ENCODE results near the gene PIP5K1B.

The PIP5K1B gene

DNA sequence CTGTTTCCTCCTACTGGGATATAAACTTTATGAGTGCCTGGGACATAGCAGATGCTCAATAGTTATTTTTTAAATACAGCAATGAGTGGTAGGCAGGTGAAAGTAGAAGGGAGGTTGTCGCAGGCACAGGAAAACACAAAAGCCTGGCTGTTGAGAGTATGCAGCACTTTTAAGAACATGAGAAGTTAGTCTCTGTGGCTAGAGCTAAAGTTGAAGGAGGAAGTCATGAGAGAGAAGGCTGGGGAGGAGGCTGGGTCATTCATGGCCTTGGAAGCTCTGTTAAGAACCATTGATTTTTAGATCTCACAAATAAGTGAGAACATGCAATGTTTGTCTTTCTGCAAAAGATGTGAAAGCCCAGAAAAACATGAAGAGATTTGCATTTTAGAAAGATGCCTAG, 182.2 kb downstream of the PIP5K1B start:
- TF ChIP-seq SIN3A (IDR thresholded peaks at IDR 0.05; ENCODE audit: borderline replicate concordance, insufficient read depth, low read length), result no peak
- TF ChIP-seq, protein P1, sequence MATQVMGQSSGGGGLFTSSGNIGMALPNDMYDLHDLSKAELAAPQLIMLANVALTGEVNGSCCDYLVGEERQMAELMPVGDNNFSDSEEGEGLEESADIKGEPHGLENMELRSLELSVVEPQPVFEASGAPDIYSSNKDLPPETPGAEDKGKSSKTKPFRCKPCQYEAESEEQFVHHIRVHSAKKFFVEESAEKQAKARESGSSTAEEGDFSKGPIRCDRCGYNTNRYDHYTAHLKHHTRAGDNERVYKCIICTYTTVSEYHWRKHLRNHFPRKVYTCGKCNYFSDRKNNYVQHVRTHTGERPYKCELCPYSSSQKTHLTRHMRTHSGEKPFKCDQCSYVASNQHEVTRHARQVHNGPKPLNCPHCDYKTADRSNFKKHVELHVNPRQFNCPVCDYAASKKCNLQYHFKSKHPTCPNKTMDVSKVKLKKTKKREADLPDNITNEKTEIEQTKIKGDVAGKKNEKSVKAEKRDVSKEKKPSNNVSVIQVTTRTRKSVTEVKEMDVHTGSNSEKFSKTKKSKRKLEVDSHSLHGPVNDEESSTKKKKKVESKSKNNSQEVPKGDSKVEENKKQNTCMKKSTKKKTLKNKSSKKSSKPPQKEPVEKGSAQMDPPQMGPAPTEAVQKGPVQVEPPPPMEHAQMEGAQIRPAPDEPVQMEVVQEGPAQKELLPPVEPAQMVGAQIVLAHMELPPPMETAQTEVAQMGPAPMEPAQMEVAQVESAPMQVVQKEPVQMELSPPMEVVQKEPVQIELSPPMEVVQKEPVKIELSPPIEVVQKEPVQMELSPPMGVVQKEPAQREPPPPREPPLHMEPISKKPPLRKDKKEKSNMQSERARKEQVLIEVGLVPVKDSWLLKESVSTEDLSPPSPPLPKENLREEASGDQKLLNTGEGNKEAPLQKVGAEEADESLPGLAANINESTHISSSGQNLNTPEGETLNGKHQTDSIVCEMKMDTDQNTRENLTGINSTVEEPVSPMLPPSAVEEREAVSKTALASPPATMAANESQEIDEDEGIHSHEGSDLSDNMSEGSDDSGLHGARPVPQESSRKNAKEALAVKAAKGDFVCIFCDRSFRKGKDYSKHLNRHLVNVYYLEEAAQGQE (IDR thresholded peaks at IDR 0.05; ENCODE audit: insufficient read depth in 1 of 2, low read depth in 2 of 2, low read length in 2 of 2), result no peak
- no peak for TF ChIP-seq POLR2AphosphoS5 (IDR thresholded peaks at IDR 0.05; ENCODE audit: low read depth, low read length)
- TF ChIP-seq FOXP2 (optimal IDR thresholded peaks at IDR 0.05; ENCODE audit: borderline replicate concordance, extremely low read depth, extremely low read length, insufficient read depth), result no peak
- no peak for TF ChIP-seq TAF1 (IDR thresholded peaks at IDR 0.05; ENCODE audit: borderline replicate concordance, insufficient read depth, low read length)

DNA sequence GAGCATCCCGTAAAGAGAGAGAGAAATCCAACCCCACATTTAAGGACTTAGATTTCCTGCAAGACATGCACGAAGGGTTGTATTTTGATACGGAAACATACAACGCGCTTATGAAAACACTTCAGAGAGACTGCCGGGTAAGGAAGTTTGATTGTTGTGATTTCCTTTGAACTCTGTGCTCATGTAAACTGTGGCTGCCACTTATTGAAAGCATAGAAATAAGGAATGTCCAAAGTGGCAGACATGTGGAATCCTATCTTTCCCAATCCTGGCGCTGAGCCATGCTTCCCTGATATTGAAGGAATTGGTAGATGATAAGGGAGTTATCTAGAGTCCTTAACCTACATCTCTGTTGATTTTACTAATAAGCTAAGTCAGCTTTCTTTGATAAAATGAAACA, 189.5 kb downstream of the PIP5K1B start:
- TF ChIP-seq SIN3A (IDR thresholded peaks at IDR 0.05; ENCODE audit: borderline replicate concordance, insufficient read depth, low read length), result no peak
- TF ChIP-seq, protein P1 (IDR thresholded peaks at IDR 0.05; ENCODE audit: insufficient read depth in 1 of 2, low read depth in 2 of 2, low read length in 2 of 2), result no peak
- TF ChIP-seq FOXP2 (optimal IDR thresholded peaks at IDR 0.05; ENCODE audit: borderline replicate concordance, extremely low read depth, extremely low read length, insufficient read depth), result no peak
- TF ChIP-seq POLR2AphosphoS5 (IDR thresholded peaks at IDR 0.05; ENCODE audit: low read depth, low read length), result no peak
- no peak for TF ChIP-seq TAF1 (IDR thresholded peaks at IDR 0.05; ENCODE audit: borderline replicate concordance, insufficient read depth, low read length)

- TF ChIP-seq, protein P1 (IDR thresholded peaks at IDR 0.05; ENCODE audit: insufficient read depth in 1 of 2, low read depth in 2 of 2, low read length in 2 of 2), result no peak
- TF ChIP-seq SIN3A (IDR thresholded peaks at IDR 0.05; ENCODE audit: borderline replicate concordance, insufficient read depth, low read length), result no peak
- no peak for TF ChIP-seq TAF1 (IDR thresholded peaks at IDR 0.05; ENCODE audit: borderline replicate concordance, insufficient read depth, low read length)
- no peak for TF ChIP-seq POLR2AphosphoS5 (IDR thresholded peaks at IDR 0.05; ENCODE audit: low read depth, low read length)
- TF ChIP-seq FOXP2 (optimal IDR thresholded peaks at IDR 0.05; ENCODE audit: borderline replicate concordance, extremely low read depth, extremely low read length, insufficient read depth), result no peak
Observed at GRCh38 chr9:68895741-68896478, 190.9 kb downstream of the PIP5K1B start.

DNA sequence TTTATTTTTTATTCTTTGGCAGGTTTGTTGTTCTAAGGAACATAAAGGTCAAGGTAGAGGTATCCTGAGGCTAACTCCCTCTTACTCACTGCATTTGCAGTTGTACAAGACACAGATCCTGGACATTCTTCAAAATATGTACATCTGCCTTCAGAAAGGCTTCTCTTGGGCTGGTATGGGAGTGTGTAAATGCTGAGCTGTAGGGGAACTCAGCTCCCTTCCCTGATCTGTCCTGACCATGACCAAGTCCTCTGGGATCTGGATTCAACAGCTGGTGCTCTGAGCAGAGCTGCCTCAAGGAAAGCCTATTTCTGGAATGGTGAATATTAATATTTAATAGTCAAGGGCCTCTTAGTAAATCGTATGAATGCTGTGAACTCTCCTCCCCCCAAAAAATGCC, 191.4 kb downstream of the PIP5K1B start:
- TF ChIP-seq, protein P1 (IDR thresholded peaks at IDR 0.05; ENCODE audit: insufficient read depth in 1 of 2, low read depth in 2 of 2, low read length in 2 of 2), result no peak
- no peak for TF ChIP-seq FOXP2 (optimal IDR thresholded peaks at IDR 0.05; ENCODE audit: borderline replicate concordance, extremely low read depth, extremely low read length, insufficient read depth)

Measured in PFSK-1 (cell line).